Measurements from ENCODE around the gene RAET1E.

The RAET1E gene

DNA sequence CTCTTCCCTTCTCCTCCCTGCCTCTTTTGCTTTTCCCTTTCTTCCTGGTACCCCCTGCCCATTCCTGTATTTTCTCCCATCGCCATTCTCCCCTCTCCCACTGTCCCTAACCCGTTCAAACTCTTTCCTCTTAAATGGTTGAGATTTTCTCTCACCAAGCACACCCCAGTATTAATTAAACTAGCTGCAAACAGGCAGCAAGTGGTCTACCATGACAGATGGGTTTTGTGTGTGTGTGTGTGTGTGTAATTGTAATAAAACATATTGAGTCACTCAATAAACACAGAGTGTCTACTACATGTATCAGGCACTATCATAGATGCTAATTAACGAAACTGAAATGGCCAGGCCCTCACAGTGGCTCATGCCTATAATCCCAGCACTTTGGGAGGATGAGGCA lies 6.7 kb downstream of the RAET1E start:
- no peak for DNase-seq (ENCODE audit: low read depth, low spot score)

DNA sequence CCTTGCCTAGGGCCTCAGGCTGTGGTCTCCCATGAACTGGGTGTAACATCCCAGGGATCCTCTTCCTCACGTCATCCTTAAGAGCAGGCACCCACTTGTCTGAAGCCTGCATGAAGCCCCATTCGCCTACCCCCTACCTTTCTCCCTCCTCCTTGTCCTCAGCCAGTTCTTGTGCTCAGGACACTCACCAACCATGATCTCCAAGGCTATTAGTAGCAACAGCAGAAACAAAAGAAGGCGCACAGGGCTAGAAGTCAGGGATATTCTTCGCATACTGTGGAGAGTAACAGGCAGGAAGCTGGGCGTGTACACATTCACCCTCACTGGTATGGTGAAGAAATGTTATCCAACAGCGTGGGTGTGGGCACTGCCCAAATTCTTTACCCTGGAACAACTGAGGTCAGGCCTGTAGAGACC lies 7.3 kb downstream of the RAET1E start:
- no peak for DNase-seq (ENCODE audit: low read depth, low spot score)

DNA sequence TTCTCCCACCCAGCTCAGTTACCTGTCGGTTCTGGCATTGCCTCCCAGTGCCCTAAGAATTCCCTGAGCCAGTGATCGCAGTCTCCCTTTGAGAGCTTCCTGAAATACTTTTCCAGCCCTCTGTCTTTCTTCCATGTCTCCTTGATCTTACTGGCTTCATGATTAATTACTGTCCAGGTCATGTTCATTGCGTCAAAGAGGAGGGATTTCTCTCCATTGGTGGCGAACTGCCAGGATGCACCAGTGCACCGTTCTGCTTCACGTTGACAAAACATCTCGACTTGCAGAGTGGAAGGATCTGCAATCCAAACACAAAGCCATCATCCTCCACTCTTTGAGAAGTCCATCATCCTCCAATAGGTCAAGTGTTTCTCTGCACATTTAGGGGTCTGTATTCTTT lies 8.6 kb downstream of the RAET1E start:
- DNase-seq (ENCODE audit: low read depth, low spot score) = no peak

DNA sequence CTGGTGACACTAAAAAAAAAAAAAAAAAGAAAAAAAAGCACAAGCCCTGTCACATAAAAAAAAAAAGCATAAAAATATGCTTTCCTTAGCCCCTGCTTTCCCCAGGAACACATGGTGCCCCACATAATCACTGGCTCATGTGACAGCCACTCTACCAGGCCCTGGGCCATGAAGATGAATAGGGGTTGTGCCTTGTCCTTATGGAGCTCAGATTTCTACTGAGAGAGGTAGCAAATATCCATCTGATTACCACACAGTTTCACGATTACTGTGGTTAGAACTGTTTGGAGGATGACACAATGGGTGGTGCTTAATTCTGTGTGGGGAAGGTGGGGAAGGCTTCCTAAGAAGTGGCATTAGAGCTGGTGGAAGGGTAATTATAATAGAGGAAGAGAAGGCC lies 9.3 kb downstream of the RAET1E start:
- no peak for DNase-seq (ENCODE audit: low read depth, low spot score)

DNA sequence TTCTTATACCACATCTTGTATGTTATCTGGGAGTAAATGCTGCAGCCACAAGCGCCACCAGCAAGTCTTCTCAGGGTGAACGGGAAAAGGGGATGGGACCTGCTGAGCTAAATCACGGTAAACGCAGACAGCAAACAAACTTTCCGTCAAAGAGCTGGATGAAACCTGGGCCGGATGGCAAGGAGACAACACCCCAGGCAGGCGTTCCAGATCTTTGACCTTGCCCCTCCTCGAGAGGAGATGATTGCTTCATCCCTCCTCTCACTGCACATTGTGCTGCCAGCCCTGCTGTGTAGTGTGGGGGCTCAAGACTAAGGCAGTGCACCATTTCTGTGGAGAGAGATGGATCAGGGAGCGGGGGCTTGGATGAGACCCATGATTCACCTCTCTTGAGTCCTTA lies 9.8 kb downstream of the RAET1E start:
- no peak for DNase-seq (ENCODE audit: low read depth, low spot score)

DNA sequence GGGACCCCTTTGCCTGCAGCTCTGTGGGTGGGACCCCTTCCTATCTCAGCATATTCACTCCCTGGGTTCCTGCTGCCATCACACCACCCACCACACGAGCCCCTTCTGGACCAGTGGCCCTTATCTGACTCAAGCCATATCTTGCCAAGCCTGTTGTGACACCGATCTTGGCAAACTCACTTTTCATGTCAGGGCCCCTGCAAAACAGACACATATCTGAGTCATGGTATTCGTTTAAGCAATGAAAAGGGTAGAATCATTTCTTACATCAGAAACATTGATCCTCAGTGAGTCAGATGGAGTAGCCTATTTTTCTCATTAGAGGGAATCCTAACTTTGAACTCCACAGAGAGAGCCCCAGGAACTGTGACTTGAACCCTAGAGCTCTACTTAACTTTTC lies 10.6 kb downstream of the RAET1E start:
- DNase-seq (ENCODE audit: low read depth, low spot score) = no peak

DNA sequence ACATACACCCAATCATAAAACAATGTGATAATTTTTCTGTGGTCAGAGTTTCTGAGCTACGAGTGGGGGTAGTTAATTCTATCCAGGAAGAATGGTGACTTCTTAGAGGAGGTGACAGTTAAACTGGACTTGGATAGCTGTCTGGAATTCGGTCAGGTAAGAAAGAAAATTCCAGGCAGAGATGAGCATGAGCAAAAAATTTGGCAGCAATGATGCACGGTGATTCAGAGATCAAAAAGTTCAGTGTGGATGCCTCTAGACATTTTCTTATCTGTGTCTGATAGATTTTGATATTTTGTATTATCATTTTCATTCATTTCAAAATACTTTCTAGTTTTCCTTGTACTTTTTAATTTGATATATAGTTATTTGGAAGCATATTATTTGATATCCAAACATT lies 12.0 kb downstream of the RAET1E start:
- no peak for DNase-seq (ENCODE audit: low read depth, low spot score)

DNA sequence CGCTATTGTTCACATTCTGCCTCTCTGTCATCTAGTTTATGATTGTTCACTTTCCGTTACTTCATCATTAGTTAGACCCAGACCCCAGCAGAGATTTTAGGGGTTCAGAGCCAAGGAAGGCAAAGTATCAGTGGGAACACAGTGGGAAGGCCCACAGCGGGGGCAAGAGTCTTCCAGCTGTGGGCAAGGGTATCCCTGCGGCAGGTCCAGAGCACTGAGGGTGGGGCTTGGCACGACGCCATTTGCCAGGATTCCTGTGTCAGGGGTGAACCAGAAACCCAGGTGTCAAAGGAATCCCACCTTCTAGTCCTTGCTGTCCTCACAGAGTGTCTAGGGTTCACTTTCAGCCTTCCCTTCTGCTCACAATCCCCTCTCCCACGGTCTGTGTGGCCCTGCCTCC lies 13.3 kb downstream of the RAET1E start:
- DNase-seq (ENCODE audit: low read depth, low spot score) = no peak

DNA sequence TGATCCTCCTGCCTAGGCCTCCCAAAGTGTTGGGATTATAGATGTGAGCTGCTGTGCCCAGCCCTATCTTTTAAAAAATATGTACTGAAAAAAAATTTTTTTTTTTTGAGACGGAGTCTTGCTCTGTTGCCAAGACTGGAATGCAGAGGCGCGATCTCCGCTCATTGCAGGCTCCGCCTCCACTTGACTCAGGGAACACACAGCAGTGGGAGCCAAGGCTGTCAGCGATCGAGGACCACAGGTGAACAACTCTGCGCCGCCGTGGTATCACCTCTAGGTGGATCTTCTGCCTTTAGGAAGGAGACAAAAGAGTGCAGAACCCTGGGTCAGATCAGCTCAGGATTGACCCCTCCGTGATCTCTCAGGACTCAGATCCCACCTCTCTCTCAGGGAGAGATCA lies 13.7 kb downstream of the RAET1E start:
- DNase-seq (ENCODE audit: low read depth, low spot score) = no peak

DNA sequence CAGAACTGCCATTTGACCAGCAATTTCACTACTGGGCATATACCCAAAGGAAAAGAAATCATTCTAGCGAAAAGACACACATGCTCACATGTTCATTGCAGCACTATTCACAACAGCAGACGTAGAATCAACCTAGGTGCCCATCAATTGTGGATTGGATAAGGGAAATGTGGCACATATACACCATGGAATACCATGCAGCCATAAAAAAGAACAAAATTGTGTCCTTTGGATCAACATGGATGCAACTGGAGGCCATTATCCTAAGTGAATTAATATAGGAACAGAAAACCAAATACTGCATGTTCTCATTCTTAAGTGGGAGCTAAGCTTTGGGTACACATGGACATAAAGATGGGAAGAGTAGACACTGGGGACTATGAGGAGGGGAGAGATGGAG lies 16.1 kb downstream of the RAET1E start:
- DNase-seq (ENCODE audit: low read depth, low spot score) = no peak

DNA sequence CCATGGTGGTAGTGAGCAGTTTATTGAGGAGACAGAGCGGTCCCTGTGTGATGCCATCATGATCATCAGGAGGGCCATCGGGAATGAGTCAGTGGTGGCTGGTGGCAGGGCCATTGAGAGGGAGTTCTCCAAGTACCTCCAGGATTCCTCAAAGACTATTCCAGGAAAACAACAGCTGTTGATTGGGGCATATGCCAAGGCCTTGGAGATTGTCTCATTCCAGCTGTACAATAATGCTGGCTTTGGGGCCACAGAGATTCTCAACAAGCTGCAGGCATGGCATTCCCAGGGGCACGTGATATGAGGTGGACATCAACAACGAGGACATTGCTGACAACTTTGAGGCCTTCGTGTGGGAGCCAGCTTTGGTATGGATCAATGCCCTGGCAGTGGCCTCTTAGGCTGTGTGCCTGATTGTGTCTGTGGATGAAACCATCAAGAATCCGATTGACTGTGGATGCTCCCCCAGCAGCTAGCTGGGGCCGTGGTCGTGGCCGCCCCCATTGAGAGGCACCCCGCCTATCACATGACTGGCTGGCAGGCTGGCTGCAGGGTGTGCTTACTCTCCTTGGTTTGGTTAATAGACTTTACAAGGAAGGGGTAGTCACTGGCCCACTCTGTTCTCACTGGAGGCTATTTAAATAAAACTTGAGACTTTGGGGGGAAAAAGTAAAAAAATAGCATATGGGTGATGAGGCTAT lies 16.7 kb downstream of the RAET1E start:
- no peak for DNase-seq (ENCODE audit: low read depth, low spot score)

DNA sequence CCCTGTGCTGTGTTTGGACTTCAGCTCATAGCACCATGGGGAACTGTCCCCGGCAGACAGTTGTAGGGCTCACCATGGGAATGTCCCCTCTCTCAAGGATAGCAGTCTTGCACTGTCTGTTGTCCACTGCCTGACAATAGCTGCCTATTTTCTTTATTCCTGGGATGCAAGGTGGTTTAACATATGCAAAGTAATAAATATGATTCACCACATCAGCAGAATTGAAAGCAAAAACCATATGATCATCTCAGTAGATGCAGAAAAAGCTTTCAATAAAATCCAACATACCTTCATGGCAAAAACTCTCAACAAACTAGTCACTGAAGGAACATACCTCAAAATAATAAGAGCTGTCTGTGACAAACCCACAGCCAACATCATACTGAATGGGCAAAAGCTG lies 20.3 kb downstream of the RAET1E start:
- DNase-seq (ENCODE audit: low read depth, low spot score) = no peak

DNA sequence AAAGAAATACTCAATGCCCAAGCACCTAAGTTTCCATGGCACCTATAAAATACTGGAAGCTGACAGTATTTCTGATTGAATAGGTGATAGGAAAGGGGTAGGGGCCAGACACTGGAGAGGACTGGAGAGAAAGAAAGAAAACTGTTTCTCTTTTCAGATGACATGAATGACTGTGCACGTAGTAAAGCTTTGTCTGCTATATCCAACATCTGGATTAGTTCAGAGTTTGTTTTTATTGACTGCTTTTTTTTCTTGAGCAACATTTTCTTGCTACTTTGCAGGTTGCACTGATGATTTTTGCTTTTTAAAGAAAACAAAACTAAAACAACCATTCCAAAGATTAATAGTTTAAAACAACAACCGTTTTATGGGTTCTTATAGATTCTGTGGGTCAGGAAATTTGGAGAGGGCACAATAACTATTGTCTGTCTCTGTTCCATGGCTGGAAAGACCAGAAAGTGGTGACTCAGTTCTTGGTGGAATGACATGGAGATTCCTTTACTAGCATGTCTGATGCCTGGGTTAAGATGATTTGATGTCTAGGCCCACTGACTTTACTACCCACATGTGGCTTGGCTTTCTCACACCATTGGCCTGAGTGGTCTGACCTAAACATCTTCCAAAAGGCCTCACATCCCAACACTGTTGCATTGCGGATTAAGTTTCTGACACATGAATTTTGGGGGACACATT lies 21.5 kb downstream of the RAET1E start:
- no peak for DNase-seq (ENCODE audit: low read depth, low spot score)

DNA sequence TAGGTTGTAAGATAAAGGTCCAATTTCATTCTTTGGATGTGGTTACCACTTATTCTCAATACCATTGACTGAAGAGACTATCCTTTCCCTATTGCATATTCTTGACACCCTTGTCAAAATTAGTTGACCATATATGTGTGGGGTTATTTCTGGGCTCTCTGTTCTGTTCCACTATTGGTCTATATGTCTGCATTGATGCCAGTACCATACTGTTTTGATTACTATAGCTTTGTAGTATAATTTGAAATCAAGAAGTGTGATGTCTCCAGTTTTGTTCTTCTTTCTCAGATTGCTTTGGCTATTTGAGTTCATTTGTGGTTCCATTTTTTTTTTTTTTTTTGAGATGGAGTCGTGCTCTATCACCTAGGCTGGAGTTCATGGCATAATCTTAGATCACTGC lies 25.7 kb downstream of the RAET1E start:
- no peak for DNase-seq (ENCODE audit: low read depth, low spot score)

DNA sequence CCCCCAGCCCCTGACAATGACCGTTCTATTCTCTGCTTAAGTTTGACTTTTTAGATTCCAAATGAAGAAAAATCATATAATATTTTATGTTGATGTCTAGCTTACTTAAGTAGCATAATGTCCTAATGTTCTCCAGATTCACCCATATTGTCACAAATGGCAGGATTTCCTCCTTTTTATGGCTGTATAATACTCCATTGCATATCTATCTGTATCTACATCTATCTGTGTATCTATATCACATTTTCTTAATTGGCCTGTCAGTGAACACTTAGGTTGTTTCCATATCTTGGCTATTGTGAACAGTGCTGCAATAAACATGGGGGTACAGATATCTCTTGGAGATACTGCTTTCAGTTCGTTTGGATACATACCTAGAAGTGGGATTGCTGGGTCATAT lies 26.7 kb downstream of the RAET1E start:
- DNase-seq (ENCODE audit: low read depth, low spot score) = no peak

DNA sequence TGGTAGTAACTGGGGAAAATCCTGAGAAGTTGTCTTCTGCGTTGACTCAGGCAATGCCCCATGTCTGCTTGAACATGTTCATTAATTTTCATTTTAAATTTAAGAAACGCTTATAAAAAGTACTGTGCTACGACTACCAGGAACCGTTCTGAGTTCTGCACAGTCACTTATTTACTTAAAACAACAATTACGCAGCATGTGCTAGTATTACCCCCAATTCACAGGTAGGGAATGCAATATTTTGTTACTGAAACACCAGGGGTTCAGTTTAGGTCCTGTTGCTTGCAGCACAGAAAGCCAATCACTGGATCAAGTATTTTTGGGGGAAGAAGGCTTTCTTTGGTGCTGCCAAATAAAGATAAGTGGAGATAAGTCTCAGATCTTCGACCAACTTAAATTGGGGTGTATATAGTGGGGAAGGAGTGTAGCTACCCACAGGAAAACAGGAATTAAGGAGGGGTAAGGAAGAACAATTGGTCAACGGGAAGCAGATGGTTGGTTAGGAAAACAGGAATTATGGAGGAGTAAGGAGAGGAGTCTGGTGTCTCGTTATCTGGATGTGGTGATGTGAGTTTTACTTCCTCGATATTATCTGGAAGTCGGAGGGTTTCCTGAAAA lies 28.5 kb downstream of the RAET1E start:
- DNase-seq (ENCODE audit: low read depth, low spot score) = no peak

DNA sequence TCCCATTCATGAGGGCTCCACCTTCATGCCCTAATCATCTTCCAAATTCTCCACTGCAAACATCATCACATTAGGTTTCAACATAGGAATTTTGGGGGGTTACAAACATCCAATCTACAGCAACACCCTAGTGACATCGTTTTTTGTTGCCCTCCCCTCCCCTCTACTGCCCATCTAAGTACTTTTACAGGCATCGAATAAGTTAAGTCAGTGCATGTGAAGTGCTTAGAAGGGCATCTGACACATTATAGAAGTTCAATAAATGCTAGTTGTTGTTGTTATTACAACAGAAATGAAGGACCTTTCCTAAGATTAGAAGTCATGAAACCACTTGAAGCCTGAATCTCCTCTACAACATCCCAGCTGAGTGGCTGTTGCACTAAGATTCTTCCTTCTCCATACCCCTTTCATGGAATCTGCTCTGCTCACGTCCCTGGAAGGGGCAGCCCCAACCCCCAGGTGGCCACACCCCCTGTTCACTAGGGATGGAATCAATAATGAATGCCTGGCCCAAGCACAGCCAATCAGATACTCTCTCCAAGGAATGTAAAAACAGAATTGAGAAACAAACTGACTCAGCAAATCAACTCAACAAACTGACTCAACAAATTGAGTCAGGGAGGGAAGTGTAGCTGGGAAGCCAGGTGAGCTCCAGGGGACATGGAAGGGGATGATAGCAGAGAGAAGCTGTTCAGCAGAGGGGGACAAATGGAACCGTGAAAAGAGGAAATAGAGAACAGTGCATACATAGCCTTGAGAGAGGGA lies 29.9 kb downstream of the RAET1E start:
- no peak for DNase-seq (ENCODE audit: low read depth, low spot score)

DNA sequence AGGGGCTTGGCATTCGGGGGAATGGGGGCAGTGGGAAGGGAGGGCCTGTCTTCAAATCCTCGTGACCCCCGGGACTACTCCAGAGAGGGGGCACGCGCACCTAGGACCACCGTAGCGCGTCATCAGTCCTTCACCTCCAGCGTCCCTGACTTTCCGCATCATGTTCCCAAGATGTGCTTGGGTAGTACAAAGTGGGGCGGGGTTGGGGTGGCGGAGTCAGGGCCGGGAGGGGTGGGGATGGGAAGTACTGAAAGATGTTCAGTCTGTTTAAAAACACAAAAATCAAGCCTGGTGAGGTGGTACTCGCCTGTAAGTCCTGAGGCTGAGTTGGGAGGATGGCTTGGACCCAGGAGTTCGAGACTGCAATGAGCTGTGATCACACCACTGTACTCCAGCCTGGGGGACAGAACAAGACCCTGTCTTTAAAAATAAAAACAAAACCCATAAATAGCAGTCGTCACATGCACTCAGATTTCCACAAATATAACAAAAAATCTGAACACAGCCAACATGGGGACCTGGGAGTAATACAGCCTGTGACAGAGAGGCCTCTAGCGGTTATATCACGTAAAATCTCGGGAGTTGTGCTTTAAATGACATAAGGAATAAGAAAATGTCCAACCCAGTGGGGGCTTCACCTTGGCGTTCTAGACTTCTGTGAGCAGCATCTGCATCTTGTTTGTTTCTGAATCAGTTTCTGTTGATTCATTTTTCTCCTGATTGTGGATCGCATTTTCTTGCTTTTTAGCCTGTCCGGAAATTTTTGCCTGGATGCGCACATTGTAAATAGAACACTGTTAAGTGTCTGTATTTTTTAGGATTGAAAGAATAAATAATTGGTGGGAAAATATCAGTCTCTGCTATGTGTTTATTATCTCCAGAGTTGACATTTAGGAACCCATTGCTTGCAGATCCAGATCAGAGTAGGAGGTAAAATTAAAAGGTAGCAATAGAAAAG lies 33.1 kb downstream of the RAET1E start:
- DNase-seq (ENCODE audit: low read depth, low spot score) = no peak

DNA sequence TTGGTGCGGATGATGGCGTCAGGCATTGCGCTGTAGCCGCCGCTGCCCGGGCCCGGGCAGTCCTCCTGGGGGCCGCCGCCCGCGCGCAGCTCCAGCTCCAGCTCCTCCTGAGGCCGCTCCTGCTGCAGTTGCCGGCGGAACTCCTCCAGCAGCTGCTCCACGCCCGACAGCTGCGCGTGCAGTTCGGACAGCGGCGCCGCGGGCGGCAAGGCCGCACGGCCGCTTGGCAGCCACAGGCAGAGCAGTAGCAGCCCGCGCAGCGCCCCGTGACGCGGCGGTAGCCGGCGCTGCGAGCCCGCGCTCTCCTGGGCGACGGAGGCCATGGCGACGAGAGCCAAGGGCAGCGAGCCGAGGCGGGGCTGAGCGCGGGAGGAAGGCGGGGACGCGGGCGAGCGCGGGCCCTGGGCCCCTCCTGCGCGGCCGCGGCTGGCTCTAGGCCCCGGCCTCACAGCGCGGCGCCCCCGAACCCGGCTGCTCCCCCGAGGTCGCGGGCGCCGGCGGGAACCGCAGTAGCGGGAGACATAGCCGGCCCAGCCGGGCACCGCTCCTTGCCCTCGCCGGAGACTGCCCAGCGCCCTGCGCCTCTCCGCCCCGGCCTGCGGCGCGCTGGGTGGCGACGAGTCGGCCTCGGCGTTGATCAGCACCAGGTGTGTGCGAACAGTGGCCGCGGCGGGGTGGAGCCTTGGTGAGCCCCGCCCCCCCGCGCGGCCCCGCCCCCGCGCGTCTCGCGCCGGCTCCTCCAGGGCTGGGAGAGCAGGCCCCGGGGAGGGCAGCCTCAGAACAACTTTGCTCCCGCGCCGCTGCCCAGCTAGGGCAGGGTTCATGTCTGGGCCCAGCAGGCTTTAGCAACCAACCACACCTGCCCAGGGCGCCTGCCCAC lies 34.0 kb downstream of the RAET1E start, which contains the start of gene LRP11:
Gene LRP11, minus strand, starts transcription at position 662 of the 880 bp plus-strand sequence. Its CDS starts 339 bp downstream, at position 323.
- DNase-seq (ENCODE audit: low read depth, low spot score) = no peak

All from iPS DF 19.7 (cell line).